Colonic mucosa (tissue), 4 donors: ENCODE results near the gene GSTK1. TPM values are rescaled to one million over a fixed set of nuclear protein-coding genes. Genes with fewer than 3 reads are reported as not detected.

Experiments
- DNase-seq: peaks from one replicate; pipeline ENCODE4 v3.0.0-alpha.2; 2020
- H3K27ac ChIP-seq: fragments of 200-600 bp; one replicate; pipeline ENCODE4 v1.8.0; 2021
- H3K27me3 ChIP-seq: fragments of 200-600 bp; one replicate; pipeline ENCODE4 v1.8.0; 2021
- H3K36me3 ChIP-seq: fragments of 200-600 bp; one replicate; pipeline ENCODE4 v1.8.0; 2021
- H3K4me1 ChIP-seq: fragments of 200-600 bp; one replicate; pipeline ENCODE4 v1.8.0; 2021; ENCODE audit warnings: mild to moderate bottlenecking
- H3K4me3 ChIP-seq: fragments of 200-600 bp; one replicate; pipeline ENCODE4 v1.8.0; 2021
- H3K9ac ChIP-seq, 2 donors: one replicate each; pipeline ENCODE4 v1.7.0; 2013; ENCODE audit warnings: control low read depth in 2 of 2, low read depth in 2 of 2, low read length in 2 of 2
- H3K9me3 ChIP-seq: fragments of 200-600 bp; one replicate; pipeline ENCODE4 v1.8.0; 2021
- CTCF ChIP-seq: fragments of 200-600 bp; IDR thresholded peaks from one replicate; pipeline ENCODE4 v1.8.0; 2022; ENCODE audit warnings: antibody characterized with exemption, mild to moderate bottlenecking
- intact Hi-C: fragments of 100-400 bp; cut with DNase I; formaldehyde crosslinking; loops from one replicate; pipeline ENCODE4 v1.14.1; 2022
- total RNA-seq, 2 donors: library from RNA; stranded (reverse); fragmentation: NEBNext Ultra II Directional in 1 of 2; extraction: Animal tissue kit (Norgen Biotek cat#: 25700) in 1 of 2; gene quantifications; one replicate each; pipeline ENCODE4 v1.2.1, GENCODE V29; 2021
- donor health status: healthy.
- donor health status: DM: no; HTN: no; CAD: no.
- donor health status: DM: no; HTN: no; CAD: no.

The GSTK1 gene
- total RNA-seq, 2 donors from 2014 or later = 210 to 272 TPM

- no peak overlapping the region for H3K27ac ChIP-seq
- no peak overlapping the region for H3K9ac ChIP-seq
- no peak for DNase-seq
- no peaks in the 10 kb centered on the region for H3K27me3 ChIP-seq
- intact Hi-C loops = loop anchor here (2.0 to 10.0 kb wide), 3 partner anchors 64 to 290 kb away; no protein-coding TSS in a partner anchor
- no peaks in the 10 kb centered on the region for H3K4me1 ChIP-seq
- peaks cover 25% of the 10 kb centered on the region for H3K36me3 ChIP-seq
- no peak for TF ChIP-seq CTCF
- H3K4me3 ChIP-seq = no peak overlapping the region
- H3K9me3 ChIP-seq = no peaks in the 10 kb centered on the region
Measured at GRCh38 chr7:143304938-143305337, 41.7 kb downstream of the GSTK1 start.

GRCh38 chr7:143305423-143306070 is 42.3 kb downstream of the GSTK1 start:
- no peak overlapping the region for H3K27ac ChIP-seq
- peak; percentile 90 for DNase-seq
- no peaks in the 10 kb centered on the region for H3K4me1 ChIP-seq
- no peaks in the 10 kb centered on the region for H3K9me3 ChIP-seq
- TF ChIP-seq CTCF = peak; percentile 83
- intact Hi-C loops = loop anchor here (2.0 to 10.0 kb wide), 3 partner anchors 65 to 291 kb away; no protein-coding TSS in a partner anchor
- no peak overlapping the region for H3K4me3 ChIP-seq
- H3K36me3 ChIP-seq = peaks cover 21% of the 10 kb centered on the region
- H3K27me3 ChIP-seq = no peaks in the 10 kb centered on the region
- no peak overlapping the region for H3K9ac ChIP-seq

- intact Hi-C loops = loop anchor here (5.0 to 10.0 kb wide), 2 partner anchors 109 to 294 kb away; no protein-coding TSS in a partner anchor
- no peak overlapping the region for H3K27ac ChIP-seq
- no peaks in the 10 kb centered on the region for H3K9me3 ChIP-seq
- H3K36me3 ChIP-seq = peaks cover 10% of the 10 kb centered on the region
- DNase-seq = no peak
- no peak for TF ChIP-seq CTCF
- no peaks in the 10 kb centered on the region for H3K27me3 ChIP-seq
- H3K9ac ChIP-seq = no peak overlapping the region
- H3K4me3 ChIP-seq = no peak overlapping the region
- no peaks in the 10 kb centered on the region for H3K4me1 ChIP-seq
Measured at GRCh38 chr7:143308632-143309031, 45.4 kb downstream of the GSTK1 start.

- no peak overlapping the region for H3K4me3 ChIP-seq
- H3K9ac ChIP-seq = no peak overlapping the region
- H3K9me3 ChIP-seq = no peaks in the 10 kb centered on the region
- no peak overlapping the region for H3K27ac ChIP-seq
- DNase-seq = no peak
- H3K36me3 ChIP-seq = no peaks in the 10 kb centered on the region
- intact Hi-C loops = no loop called here
- no peaks in the 10 kb centered on the region for H3K27me3 ChIP-seq
- H3K4me1 ChIP-seq = no peaks in the 10 kb centered on the region
- no peak for TF ChIP-seq CTCF
Measured at GRCh38 chr7:143314127-143314526, 50.9 kb downstream of the GSTK1 start.

- DNase-seq = no peak
- Histone ChIP-seq H3K4me3 (no peak within 1 kb of the TSS), H3K27ac (no peak within 1 kb of the TSS), H3K27me3 (no peaks in the 10 kb centered on the region), H3K36me3 (no peaks in the 10 kb centered on the region), H3K9ac (no peak within 1 kb of the TSS), H3K4me1 (no peaks in the 10 kb centered on the region), H3K9me3 (no peaks in the 10 kb centered on the region)
- intact Hi-C loops = no loop called here
- TF ChIP-seq CTCF = no peak
Measured at GRCh38 chr7:143315776-143316175, 52.5 kb downstream of the GSTK1 start, which contains the start of gene CLCN1. Gene CLCN1 (plus strand): TSS chr7:143316111. CDS start chr7:143316213, 102 bp downstream.
